Right lung (tissue), 5 donors: ENCODE measurements around the gene C19orf67. TPM values are rescaled to one million over a fixed set of nuclear protein-coding genes. Genes with fewer than 3 reads are reported as not detected.

ENCODE experiments used
- polyA plus RNA-seq, 5 donors: library from polyadenylated mRNA; unstranded; fragments of 120-200 nt; gene quantifications; one replicate each; pipeline versions ENCODE4 v1.2.1 to v1.2.3, GENCODE V29; 2013; ENCODE audit warnings: inconsistent platforms in 1 of 5, low replicate concordance in 1 of 5; ENCODE audit not compliant: insufficient read length in 5 of 5, insufficient read depth in 1 of 5

C19orf67 gene
- polyA plus RNA-seq, 5 donors: 0.10 to 0.19 (median 0.13) TPM; not detected in 1

Other genes starting within 250 kb of the C19orf67 start
- gene NANOS3, start 208.6 kb downstream of the C19orf67 start, polyA plus RNA-seq: 1 to 10 TPM; 1.2 to 4.0 (median 2.1) TPM
- gene BRME1, start 179.7 kb downstream of the C19orf67 start, polyA plus RNA-seq: 1 to 10 TPM; 6.5 to 9.8 (median 7.7) TPM
- 10 to 100 TPM; 19.8 to 35.5 (median 28.8) TPM for gene CC2D1A, start 179.6 kb downstream of the C19orf67 start, polyA plus RNA-seq
- 1 to 10 TPM; 1.2 to 2.3 (median 1.7) TPM for gene PODNL1, start 147.4 kb downstream of the C19orf67 start, polyA plus RNA-seq
- gene DCAF15, start 133.3 kb downstream of the C19orf67 start, polyA plus RNA-seq: 10 to 100 TPM; 25.0 to 39.7 (median 29.0) TPM
- gene RFX1, start 79.5 kb downstream of the C19orf67 start, polyA plus RNA-seq: 10 to 100 TPM in 3 of 5 donors, 1 to 10 TPM in 2; 7.4 to 15.1 (median 10.7) TPM
- gene RLN3, start 57.6 kb downstream of the C19orf67 start, polyA plus RNA-seq: not detected
- gene IL27RA, start 54.0 kb downstream of the C19orf67 start, polyA plus RNA-seq: 10 to 100 TPM in 1 of 5 donors, 1 to 10 TPM in 4; 6.1 to 11.6 (median 6.7) TPM
- gene PALM3, start 23.7 kb downstream of the C19orf67 start, polyA plus RNA-seq: 10 to 100 TPM; 12.5 to 26.5 (median 22.0) TPM
- gene MISP3, start 13.0 kb downstream of the C19orf67 start, polyA plus RNA-seq: 1 to 10 TPM; 1.1 to 3.9 (median 2.2) TPM
- 10 to 100 TPM; 37.3 to 73.6 (median 49.7) TPM for gene SAMD1, start 5.0 kb upstream of the C19orf67 start, polyA plus RNA-seq
- gene PRKACA, start 32.0 kb upstream of the C19orf67 start, polyA plus RNA-seq: 100 to 1,000 TPM in 2 of 5 donors, 10 to 100 TPM in 3; 70.2 to 122 (median 80.9) TPM
- gene ASF1B, start 50.8 kb upstream of the C19orf67 start, polyA plus RNA-seq: 10 to 100 TPM; 14.6 to 25.7 (median 19.6) TPM
- gene ADGRL1, start 120.4 kb upstream of the C19orf67 start, polyA plus RNA-seq: 10 to 100 TPM; 26.0 to 44.9 (median 32.7) TPM